ENCODE results near the gene NPY5R. TPM values are rescaled to one million over a fixed set of nuclear protein-coding genes. Genes with fewer than 3 reads are reported as not detected.

Gene NPY5R
- total RNA-seq, 1 experiment from 2014 or later: not detected

- POLR2A ChIA-PET: no interaction called here
- H3K4me3 ChIP-seq (replicated peaks in 1 of 2; ENCODE audit: low read depth in 1 of 2, low read length in 2 of 2): no peak overlapping the region
Observed at GRCh38 chr4:163303069-163303468, 40.6 kb upstream of the NPY5R start.

More at GRCh38 chr4:163303069-163303468, 40.6 kb upstream of the NPY5R start:
- Histone ChIP-seq H3K27me3 (ENCODE audit: insufficient read depth, low read length) (no peaks in the 10 kb centered on the region), H3K79me2 (ENCODE audit: insufficient read depth, low read length) (no peaks in the 10 kb centered on the region), H2AFZ (ENCODE audit: low read depth, low read length, poor library complexity, severe bottlenecking) (no peak overlapping the region), H3K4me2 (ENCODE audit: low read length) (no peak overlapping the region), H3K36me3 (ENCODE audit: control insufficient read depth in 1 of 2, insufficient read depth in 2 of 2, low read length in 2 of 2) (no peaks in the 10 kb centered on the region), H3K9ac (ENCODE audit: low read length) (no peak overlapping the region), H4K20me1 (ENCODE audit: insufficient read depth) (no peaks in the 10 kb centered on the region), H3K9me2 (ENCODE audit: insufficient read depth) (no peaks in the 10 kb centered on the region), H3K9me3 (ENCODE audit: control insufficient read depth in 1 of 2, insufficient read depth in 1 of 2, low read depth in 1 of 2, low read length in 2 of 2) (no peaks in the 10 kb centered on the region), H3K27ac (ENCODE audit: low read depth, low read length) (no peak overlapping the region), H3K4me1 (ENCODE audit: control insufficient read depth in 1 of 2, insufficient read depth in 2 of 2, low read length in 2 of 2) (no peaks in the 10 kb centered on the region)
- TF ChIP-seq MAX (IDR thresholded peaks at IDR 0.05): no peak
- no peak for TF ChIP-seq ATF3 (IDR thresholded peaks at IDR 0.05)
- no peak for TF ChIP-seq CBX3 (IDR thresholded peaks at IDR 0.05; ENCODE audit: low read depth)
- no peak for TF ChIP-seq SRF (IDR thresholded peaks at IDR 0.05; ENCODE audit: low read depth)
- TF ChIP-seq REST (IDR thresholded peaks at IDR 0.05; ENCODE audit: low read depth): no peak
- no peak for TF ChIP-seq RAD21 (IDR thresholded peaks at IDR 0.05; ENCODE audit: low read depth)
- no peak for TF ChIP-seq SIN3A (IDR thresholded peaks at IDR 0.05; ENCODE audit: low read depth)
- no peak for TF ChIP-seq EZH2 (IDR thresholded peaks at IDR 0.05)
- no peak for TF ChIP-seq FOSL1 (IDR thresholded peaks at IDR 0.05; ENCODE audit: low read depth)
- TF ChIP-seq CTCF (IDR thresholded peaks at IDR 0.05 in 2 of 3, conservative IDR thresholded peaks at IDR 0.05 in 1 of 3; ENCODE audit: borderline replicate concordance in 1 of 3, insufficient read depth in 1 of 3, low read depth in 2 of 3, low read length in 2 of 3): no peak
- TF ChIP-seq CEBPB (IDR thresholded peaks at IDR 0.05; ENCODE audit: low read depth): no peak
- no peak for TF ChIP-seq ZNF274 (IDR thresholded peaks at IDR 0.05; ENCODE audit: low read depth, low read length)
- TF ChIP-seq ZBTB33 (IDR thresholded peaks at IDR 0.05; ENCODE audit: extremely low read depth, insufficient replicate concordance, low read length): no peak
- no peak for TF ChIP-seq ELF1 (IDR thresholded peaks at IDR 0.05; ENCODE audit: borderline replicate concordance, low read depth)
- TF ChIP-seq SP1 (IDR thresholded peaks at IDR 0.05; ENCODE audit: low read depth): no peak
- RAD21 ChIA-PET (ENCODE audit: low non-redundant PET in 1 of 2, low total read pairs in 2 of 2, uncharacterized antibody in 2 of 2, unreplicated experiment in 2 of 2): no interaction called here
- CTCF ChIA-PET: no interaction called here
- intact Hi-C loops (cut with micrococcal nuclease): no loop called here
- no peak for DNase-seq (ENCODE audit: low read depth, low spot score)
- BruUV-seq (replicated peaks): no TSS peak
- no peak for ATAC-seq

Measured in HCT116 (cell line).